GM21619 (cell line): ENCODE measurements around the gene SLC7A10.

Source experiments
- ATAC-seq: cut with Tn5 transposase; IDR thresholded peaks from one replicate; pipeline ENCODE4 v1.9.1; 2021; ENCODE audit not compliant: unreplicated experiment

SLC7A10 gene

GRCh38 chr19:33255781-33256180, 30.1 kb upstream of the SLC7A10 start:
- ATAC-seq: no peak

DNA sequence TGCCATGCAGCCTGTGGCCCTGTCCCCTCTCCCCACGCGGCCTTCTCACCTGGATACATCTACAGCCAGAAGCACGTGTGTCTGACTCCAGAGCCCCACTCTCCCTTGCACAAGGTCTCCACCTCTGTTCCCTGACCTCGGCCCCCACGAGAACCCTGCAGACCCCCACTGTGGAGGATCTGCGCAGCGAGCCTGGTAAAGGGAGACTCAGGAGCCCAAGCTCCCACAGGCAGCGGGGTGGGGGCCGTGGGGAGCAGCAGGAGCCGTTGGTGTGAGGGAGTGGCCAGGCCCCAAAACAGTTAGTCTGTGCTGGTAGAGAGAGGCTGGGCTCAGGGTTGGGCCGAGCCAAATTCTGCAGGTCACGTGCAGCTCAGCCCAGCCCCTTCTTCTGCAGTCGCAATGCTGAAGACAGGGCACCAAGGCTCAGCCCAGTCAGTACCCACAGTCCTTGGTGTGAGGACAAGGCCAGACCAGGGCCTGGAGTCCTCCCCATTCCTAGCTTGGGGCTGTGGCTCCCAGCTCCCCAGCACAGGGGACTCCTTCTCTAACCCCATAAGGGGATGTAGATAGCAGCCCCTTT, 28.7 kb upstream of the SLC7A10 start:
- no peak for ATAC-seq

GRCh38 chr19:33252971-33253370, 27.3 kb upstream of the SLC7A10 start:
- no peak for ATAC-seq

DNA sequence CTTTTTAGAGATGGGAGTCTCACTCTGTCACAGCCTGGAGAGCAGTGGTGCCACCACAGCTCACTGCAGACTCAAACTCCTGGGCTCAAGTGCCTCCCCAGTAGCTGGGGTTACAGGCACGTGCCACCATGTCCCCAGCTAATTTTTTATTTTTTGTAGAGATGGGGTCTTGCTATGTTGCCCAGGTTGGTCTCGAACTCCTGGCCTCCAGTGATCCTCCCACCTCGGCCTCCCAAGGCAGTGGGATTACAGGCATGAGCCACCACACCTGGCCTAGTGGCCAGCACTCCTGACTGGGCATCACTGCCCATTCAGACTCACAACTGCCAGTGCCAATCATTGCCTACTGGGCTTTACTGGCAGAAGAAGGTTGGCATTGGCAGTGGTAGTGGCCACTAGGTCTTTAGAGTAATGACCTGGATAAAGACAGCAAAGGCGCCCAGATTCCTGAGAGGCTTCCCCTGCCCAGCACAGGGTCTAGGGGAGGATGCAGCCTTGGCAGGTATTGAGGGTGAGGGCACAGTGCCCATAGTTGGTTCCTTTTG, 26.8 kb upstream of the SLC7A10 start:
- no peak for ATAC-seq

DNA sequence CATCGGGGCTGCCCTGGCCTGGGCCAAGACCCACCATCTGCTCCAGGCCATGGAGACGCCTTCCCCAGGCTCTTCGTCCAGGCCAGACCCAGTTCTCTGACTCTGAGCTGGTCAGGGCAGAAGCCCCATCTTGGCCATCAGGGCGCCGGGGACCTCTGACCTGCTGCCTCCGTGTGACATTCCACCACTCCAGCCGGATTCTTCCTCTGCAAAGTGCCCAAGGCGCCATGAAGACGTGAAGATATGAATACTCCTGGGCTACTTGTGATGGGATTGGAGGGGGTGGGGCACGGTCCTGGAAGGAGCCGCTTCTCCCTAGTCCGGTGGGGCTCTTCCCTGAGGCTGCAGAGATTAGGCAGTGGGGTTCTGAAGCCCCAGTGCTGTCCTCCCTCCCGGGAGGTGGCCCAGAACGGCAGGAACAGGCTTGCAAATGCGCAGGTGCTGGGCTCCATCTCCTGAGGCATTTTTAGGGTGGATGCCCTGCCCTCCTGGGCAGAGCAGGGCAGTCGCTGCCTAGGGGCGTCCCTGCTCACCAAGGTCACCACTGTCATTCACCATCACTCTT, 26.0 kb upstream of the SLC7A10 start:
- ATAC-seq: no peak

- ATAC-seq: no peak
These were observed 25.4 kb upstream of the SLC7A10 start for GRCh38 chr19:33251076-33251475.

DNA sequence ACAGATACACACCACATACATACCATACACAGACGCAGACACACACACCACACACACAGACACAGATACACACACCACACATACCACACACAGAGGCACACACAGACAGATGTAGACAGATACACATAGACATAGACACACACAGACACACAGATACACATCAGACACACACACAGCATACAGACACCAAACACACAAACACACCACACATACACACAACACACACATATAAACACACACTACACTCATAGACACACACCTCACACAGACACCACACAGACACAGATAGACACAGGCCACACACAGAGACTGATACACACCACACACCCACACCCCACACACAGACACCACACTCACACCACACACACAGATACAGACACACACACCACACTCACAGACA, 24.9 kb upstream of the SLC7A10 start:
- no peak for ATAC-seq

- no peak for ATAC-seq
These were observed 24.2 kb upstream of the SLC7A10 start for GRCh38 chr19:33249740-33250366.

DNA sequence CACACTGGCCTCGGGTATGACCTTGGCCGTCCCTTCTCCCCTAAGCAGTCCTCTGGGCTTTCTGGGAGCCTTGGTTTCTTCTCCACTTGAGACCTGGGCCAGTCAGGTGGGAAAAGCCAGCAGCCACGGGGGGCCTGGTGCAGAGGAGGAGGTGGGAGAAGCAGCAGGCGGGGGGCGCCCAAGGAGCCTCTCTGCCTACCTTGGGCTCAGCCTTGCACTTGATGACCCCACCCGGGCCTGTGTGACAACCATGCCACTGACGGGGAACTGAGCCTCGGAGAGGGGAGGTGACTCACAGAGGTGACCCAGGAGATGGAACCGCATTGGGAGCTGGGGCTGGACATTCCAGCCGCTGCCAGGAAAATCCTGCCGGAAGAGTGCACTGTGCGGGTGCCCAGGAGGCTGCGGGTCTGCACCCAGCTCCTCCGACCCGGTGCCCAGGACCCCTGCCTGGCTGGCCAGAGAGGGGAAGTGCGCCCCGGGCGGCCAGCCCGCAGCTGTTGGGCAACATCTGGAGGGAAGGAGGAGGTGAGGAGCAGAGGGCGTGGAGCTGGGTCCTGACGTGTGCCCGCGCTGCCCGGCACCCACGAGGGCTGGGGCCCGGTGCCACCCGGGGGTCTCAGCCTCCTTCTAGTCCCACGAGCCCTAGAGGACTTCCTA, 23.4 kb upstream of the SLC7A10 start:
- ATAC-seq: no peak

- no peak for ATAC-seq
These were observed 22.9 kb upstream of the SLC7A10 start for GRCh38 chr19:33248553-33248953.

GRCh38 chr19:33248104-33248503, 22.5 kb upstream of the SLC7A10 start:
- no peak for ATAC-seq

GRCh38 chr19:33247441-33247819, 21.8 kb upstream of the SLC7A10 start:
- no peak for ATAC-seq

DNA sequence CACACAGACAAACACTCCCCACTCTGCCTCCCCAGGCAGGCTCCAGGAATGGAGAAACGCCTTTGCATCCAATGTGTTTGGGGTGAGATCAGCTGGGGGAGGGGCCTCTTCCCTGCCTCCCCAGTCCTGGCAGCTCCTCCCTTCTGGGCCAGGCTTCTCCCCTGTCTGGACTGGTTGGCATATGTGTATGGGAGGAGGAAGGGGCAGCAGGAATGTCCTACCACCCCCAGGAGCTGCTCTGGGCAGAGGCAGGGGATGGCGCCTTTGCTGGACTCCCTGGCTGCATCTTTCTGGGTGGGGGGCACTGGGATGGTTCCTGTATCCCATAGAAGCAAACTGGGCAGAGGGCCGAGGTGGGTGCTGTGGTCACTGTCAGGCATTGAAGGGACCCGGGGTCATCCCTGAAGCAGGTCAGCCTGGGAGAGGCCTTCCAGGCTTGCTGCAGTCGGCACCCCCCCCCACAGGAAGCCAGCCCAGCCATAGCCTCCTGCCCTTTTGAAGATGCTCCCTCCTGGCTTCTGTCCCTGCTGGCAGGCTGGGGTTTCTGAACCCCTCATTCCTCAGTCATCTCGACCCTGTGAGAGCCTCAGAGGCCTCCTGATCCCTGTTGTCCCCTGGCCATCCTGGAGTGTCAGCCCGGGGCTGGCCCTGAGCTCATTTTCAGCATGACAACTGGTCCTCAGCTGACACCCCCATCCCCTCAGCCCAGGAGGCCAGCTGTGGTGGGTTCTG, 21.2 kb upstream of the SLC7A10 start:
- ATAC-seq: no peak

DNA sequence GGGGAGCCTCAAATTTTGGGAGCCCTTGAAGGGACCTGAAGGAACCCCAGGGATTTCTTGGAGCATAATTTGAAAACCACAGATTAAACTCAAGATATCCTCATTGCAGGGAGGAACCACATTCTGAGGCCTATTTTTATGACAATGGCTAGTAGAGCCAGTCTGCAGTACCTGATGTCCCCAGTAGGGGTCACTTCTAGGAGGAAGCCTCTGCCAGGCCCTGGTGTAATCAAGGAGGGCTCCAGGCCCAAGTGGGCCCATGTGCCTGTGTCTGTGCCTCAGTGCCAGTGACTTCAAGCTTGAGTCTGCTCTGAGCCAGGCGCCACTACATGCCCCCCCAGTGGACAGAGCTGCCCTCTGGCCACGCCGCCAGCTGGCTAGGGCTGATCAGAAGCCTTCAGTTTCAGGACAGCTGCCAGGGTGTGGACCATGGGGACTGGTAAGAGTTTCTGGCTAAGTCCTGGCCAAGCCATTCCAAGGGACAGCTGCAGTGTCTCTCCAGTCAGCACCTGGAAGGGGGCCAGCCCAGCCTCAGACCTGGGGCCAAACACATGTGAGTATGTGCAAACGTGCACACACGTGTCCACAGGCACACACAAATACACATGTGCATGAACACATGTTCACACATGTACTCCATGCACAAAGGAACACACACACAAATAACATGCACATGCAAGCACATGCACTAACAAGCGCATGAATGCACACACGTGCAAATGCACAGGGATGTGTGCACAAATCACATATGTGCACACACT, 20.5 kb upstream of the SLC7A10 start:
- ATAC-seq: no peak

- ATAC-seq: no peak
These were observed 17.3 kb upstream of the SLC7A10 start for GRCh38 chr19:33242911-33243310.

GRCh38 chr19:33242131-33242530, 16.5 kb upstream of the SLC7A10 start:
- ATAC-seq: no peak

GRCh38 chr19:33241530-33242101, 16.0 kb upstream of the SLC7A10 start:
- no peak for ATAC-seq

DNA sequence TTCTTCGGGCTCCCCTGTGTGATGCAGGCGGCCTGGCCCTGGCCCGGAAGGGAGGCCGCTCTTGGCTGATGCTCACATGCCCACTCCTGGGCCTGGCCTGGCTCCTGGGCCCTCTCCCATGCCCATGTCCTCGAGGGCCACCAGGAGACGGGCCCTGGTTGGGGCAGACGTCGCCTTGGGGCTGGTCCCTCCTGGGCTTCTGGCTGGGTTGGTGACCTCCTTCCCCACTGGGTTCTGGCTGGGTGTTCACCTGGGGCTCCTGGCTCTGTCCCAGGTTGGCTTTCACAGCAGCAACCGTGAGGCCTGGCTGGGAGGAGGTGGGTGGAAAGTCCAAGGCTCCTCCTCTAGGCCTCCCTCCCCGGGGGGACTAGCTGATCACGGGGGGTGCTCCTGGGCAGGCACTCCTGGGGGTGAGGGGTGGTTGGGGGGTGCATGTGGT, 15.5 kb upstream of the SLC7A10 start:
- ATAC-seq: no peak

DNA sequence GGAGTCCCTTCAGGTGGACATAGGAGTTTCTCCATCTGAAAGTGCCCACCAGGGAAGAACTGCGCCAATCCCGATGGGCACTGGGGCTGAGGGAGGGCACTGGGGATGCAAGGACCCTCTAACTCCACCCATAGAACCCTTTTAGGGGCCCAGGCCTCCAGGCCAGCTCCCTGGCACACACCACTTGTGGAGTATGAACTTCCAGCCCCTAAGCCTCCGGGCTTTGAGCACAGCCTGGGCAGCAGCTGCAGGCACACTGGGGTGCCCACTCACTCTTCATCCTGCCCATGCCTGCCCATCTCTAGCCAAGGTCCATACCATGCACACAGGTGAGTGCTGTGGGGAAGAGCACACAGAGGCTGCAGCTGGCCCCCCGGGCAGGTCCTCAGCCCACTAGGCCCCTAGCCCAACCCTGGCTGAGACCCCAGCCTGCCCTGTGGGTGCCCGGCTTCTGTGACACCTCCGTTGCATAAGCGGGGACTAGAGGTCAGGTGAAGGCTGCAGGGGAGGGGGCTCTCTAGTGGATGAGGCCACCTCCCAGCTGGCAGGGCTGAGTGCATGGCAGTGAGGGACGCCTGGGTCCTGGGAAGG, 14.6 kb upstream of the SLC7A10 start:
- no peak for ATAC-seq
